HEK293 (cell line): ENCODE results near the gene VASP.

Experiments
- GLIS1 ChIP-seq: fragments of 450-650 bp; formaldehyde crosslinking; IDR thresholded peaks from 2 replicates; pipeline ENCODE4 v1.5.1; 2016; ENCODE audit warnings: missing biosample characterization, missing genetic modification characterization
- HOXA7 ChIP-seq: sonication (generic); formaldehyde crosslinking; IDR thresholded peaks from 2 replicates; pipeline ENCODE4 v1.8.1; 2022; ENCODE audit warnings: missing genetic modification reagents, borderline replicate concordance
- INSM2 ChIP-seq: fragments of 450-650 bp; formaldehyde crosslinking; IDR thresholded peaks from 2 replicates; pipeline ENCODE4 v1.5.1; 2016; ENCODE audit warnings: missing biosample characterization, missing genetic modification characterization
- OSR2 ChIP-seq: fragments of 450-650 bp; formaldehyde crosslinking; IDR thresholded peaks from 2 replicates; pipeline ENCODE4 v1.5.1; 2016; ENCODE audit warnings: missing biosample characterization, missing genetic modification characterization
- PRDM1 ChIP-seq: fragments of 450-650 bp; formaldehyde crosslinking; IDR thresholded peaks from 2 replicates; pipeline ENCODE4; 2016; ENCODE audit warnings: missing biosample characterization, missing genetic modification characterization
- REPIN1 ChIP-seq: fragments of 450-650 bp; formaldehyde crosslinking; IDR thresholded peaks from 2 replicates; pipeline ENCODE4 v1.5.1; 2017; ENCODE audit warnings: missing biosample characterization, missing genetic modification characterization, low read depth
- REST ChIP-seq: fragments of 450-650 bp; formaldehyde crosslinking; IDR thresholded peaks from 2 replicates; pipeline ENCODE4 v1.5.1; 2016; ENCODE audit warnings: missing biosample characterization, missing genetic modification characterization
- SP2 ChIP-seq: fragments of 450-650 bp; formaldehyde crosslinking; IDR thresholded peaks from 2 replicates; pipeline ENCODE4 v1.5.1; 2016; ENCODE audit warnings: missing biosample characterization, missing genetic modification characterization
- SP3 ChIP-seq: fragments of 450-650 bp; formaldehyde crosslinking; IDR thresholded peaks from 2 replicates; pipeline ENCODE4 v1.5.1; 2016; ENCODE audit warnings: missing biosample characterization, missing genetic modification characterization
- ZBTB1 ChIP-seq: fragments of 450-650 bp; formaldehyde crosslinking; IDR thresholded peaks from 2 replicates; pipeline ENCODE4 v1.5.1; 2016; ENCODE audit warnings: missing biosample characterization, missing genetic modification characterization
- ZNF18 ChIP-seq: fragments of 450-650 bp; formaldehyde crosslinking; IDR thresholded peaks from 2 replicates; pipeline ENCODE4 v1.5.1; 2016; ENCODE audit warnings: missing biosample characterization, missing genetic modification characterization
- ZNF280C ChIP-seq: fragments of 450-650 bp; formaldehyde crosslinking; IDR thresholded peaks from 2 replicates; pipeline ENCODE4 v1.5.1; 2016; ENCODE audit warnings: missing biosample characterization, missing genetic modification characterization
- ZNF341 ChIP-seq: fragments of 450-650 bp; formaldehyde crosslinking; IDR thresholded peaks from 2 replicates; pipeline ENCODE4; 2016; ENCODE audit warnings: low read depth, missing biosample characterization, missing genetic modification characterization
- ZNF354C ChIP-seq: fragments of 450-650 bp; formaldehyde crosslinking; IDR thresholded peaks from 2 replicates; pipeline ENCODE4 v1.5.1; 2016; ENCODE audit warnings: missing biosample characterization, missing genetic modification characterization, low read depth, borderline replicate concordance
- ZNF398 ChIP-seq: fragments of 450-650 bp; formaldehyde crosslinking; IDR thresholded peaks from 2 replicates; pipeline ENCODE4 v1.5.1; 2017; ENCODE audit warnings: missing biosample characterization, missing genetic modification characterization
- ZNF426 ChIP-seq: fragments of 450-650 bp; formaldehyde crosslinking; IDR thresholded peaks from 2 replicates; pipeline ENCODE4 v1.5.1; 2017; ENCODE audit warnings: missing biosample characterization, missing genetic modification characterization, mild to moderate bottlenecking, inconsistent platforms, moderate library complexity
- ZNF555 ChIP-seq: fragments of 450-650 bp; formaldehyde crosslinking; conservative IDR thresholded peaks from 2 replicates; pipeline ENCODE4 v1.5.1; 2017; ENCODE audit warnings: missing biosample characterization, mild to moderate bottlenecking, missing genetic modification characterization, inconsistent platforms
- ZNF558 ChIP-seq: fragments of 450-650 bp; formaldehyde crosslinking; IDR thresholded peaks from 2 replicates; pipeline ENCODE4 v1.5.1; 2016; ENCODE audit warnings: missing biosample characterization, missing genetic modification characterization
- ZNF585B ChIP-seq: fragments of 450-650 bp; formaldehyde crosslinking; IDR thresholded peaks from 2 replicates; pipeline ENCODE4 v1.5.1; 2016; ENCODE audit warnings: missing biosample characterization, missing genetic modification characterization
- ZNF596 ChIP-seq: fragments of 450-650 bp; IDR thresholded peaks from 2 replicates; pipeline ENCODE4 v1.5.0; 2018; ENCODE audit warnings: missing biosample characterization, mild to moderate bottlenecking, missing genetic modification characterization, moderate library complexity
- ZNF624 ChIP-seq: fragments of 450-650 bp; formaldehyde crosslinking; IDR thresholded peaks from 2 replicates; pipeline ENCODE4 v1.5.1; 2017; ENCODE audit warnings: missing biosample characterization, missing genetic modification characterization
- ZNF639 ChIP-seq: fragments of 450-650 bp; formaldehyde crosslinking; IDR thresholded peaks from 2 replicates; pipeline ENCODE4 v1.5.1; 2016; ENCODE audit warnings: missing biosample characterization, missing genetic modification characterization
- ZNF670 ChIP-seq: fragments of 450-650 bp; formaldehyde crosslinking; IDR thresholded peaks from 2 replicates; pipeline ENCODE4 v1.5.1; 2016; ENCODE audit warnings: missing biosample characterization, missing genetic modification characterization, low read depth
- ZNF768 ChIP-seq: fragments of 450-650 bp; formaldehyde crosslinking; IDR thresholded peaks from 2 replicates; pipeline ENCODE4 v1.5.1; 2018; ENCODE audit warnings: missing biosample characterization, mild to moderate bottlenecking, missing genetic modification characterization
- ZSCAN16 ChIP-seq: fragments of 450-650 bp; formaldehyde crosslinking; IDR thresholded peaks from 2 replicates; pipeline ENCODE4 v1.5.1; 2016; ENCODE audit warnings: missing biosample characterization, missing genetic modification characterization
- ZSCAN5A ChIP-seq: fragments of 450-650 bp; formaldehyde crosslinking; IDR thresholded peaks from 2 replicates; pipeline ENCODE4 v1.5.1; 2016; ENCODE audit warnings: missing biosample characterization, missing genetic modification characterization

Gene VASP

GRCh38 chr19:45506246-45506988 is 862 bp upstream of the VASP start (continued):
- TF ChIP-seq ZNF280C (tag by site-specific recombination) (no peak), ZSCAN5A (tag by site-specific recombination) (no peak), ZNF670 (tag by site-specific recombination) (no peak), SP2 (tag by site-specific recombination) (peak; percentile 70), OSR2 (tag by site-specific recombination) (0 out of 2 replicates have a peak, but pooled peaks have one; percentile 7), ZNF639 (tag by site-specific recombination) (no peak), ZNF341 (no peak), ZNF354C (no peak), ZNF558 (tag by site-specific recombination) (no peak), REST (no peak), ZNF398 (tag by site-specific recombination) (peak; percentile 87), PRDM1 (tag by site-specific recombination) (no peak), ZNF596 (tag by site-specific recombination) (no peak), HOXA7 (CRISPR knock-in tag) (no peak), ZNF768 (tag by site-specific recombination) (no peak), ZBTB1 (tag by site-specific recombination) (no peak), SP3 (tag by site-specific recombination) (peak; percentile 70; the same call in 1 of the 2 replicates), GLIS1 (peak; percentile 81), ZNF18 (no peak), ZSCAN16 (no peak), ZNF555 (tag by site-specific recombination) (no peak), INSM2 (tag by site-specific recombination) (no peak), ZNF426 (tag by site-specific recombination) (no peak), REPIN1 (tag by site-specific recombination) (no peak), ZNF585B (tag by site-specific recombination) (no peak), ZNF624 (tag by site-specific recombination) (no peak)
